ENCODE measurements around the gene NEK6.

DNA sequence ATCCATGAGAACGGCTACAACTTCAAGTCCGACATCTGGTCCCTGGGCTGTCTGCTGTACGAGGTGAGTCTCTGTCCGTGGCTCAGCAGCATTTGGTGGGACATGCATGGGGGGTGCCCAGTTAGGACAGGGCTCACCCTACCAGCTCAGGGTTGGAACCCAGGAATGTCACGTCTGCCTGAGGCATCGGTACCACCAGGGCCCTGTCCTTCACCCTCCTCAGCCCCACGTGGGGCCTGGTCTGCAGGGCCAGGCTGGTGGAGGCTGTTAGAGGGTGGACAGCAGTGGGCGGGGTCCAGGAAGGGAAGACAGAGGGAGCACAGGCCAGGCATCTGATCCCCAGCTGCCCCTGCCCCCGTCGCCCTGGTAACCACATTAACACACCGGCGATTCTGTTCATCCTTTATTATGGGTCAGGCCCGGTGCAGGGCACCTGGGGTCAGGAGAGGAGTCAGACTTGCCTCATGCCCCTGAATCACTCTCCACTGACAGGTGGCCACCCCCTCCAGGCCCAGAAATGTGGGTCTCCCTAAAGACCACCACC lies 81.9 kb downstream of the NEK6 start:
- TF ChIP-seq, protein P1, sequence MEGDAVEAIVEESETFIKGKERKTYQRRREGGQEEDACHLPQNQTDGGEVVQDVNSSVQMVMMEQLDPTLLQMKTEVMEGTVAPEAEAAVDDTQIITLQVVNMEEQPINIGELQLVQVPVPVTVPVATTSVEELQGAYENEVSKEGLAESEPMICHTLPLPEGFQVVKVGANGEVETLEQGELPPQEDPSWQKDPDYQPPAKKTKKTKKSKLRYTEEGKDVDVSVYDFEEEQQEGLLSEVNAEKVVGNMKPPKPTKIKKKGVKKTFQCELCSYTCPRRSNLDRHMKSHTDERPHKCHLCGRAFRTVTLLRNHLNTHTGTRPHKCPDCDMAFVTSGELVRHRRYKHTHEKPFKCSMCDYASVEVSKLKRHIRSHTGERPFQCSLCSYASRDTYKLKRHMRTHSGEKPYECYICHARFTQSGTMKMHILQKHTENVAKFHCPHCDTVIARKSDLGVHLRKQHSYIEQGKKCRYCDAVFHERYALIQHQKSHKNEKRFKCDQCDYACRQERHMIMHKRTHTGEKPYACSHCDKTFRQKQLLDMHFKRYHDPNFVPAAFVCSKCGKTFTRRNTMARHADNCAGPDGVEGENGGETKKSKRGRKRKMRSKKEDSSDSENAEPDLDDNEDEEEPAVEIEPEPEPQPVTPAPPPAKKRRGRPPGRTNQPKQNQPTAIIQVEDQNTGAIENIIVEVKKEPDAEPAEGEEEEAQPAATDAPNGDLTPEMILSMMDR (conservative IDR thresholded peaks at IDR 0.05) = no peak
- no peak for TF ChIP-seq ZFX (IDR thresholded peaks at IDR 0.05)

Measured in C4-2B (cell line).